HG03060 (cell line): ENCODE data around the gene TMEM108.

Experiments used
- ATAC-seq: cut with Tn5 transposase; IDR thresholded peaks from one replicate; pipeline ENCODE4 v1.9.1; 2021; ENCODE audit warnings: low read depth, moderate number of reproducible peaks; ENCODE audit not compliant: unreplicated experiment

Gene TMEM108

GRCh38 chr3:133209871-133210550 is 171.8 kb downstream of the TMEM108 start:
- ATAC-seq: no peak

DNA sequence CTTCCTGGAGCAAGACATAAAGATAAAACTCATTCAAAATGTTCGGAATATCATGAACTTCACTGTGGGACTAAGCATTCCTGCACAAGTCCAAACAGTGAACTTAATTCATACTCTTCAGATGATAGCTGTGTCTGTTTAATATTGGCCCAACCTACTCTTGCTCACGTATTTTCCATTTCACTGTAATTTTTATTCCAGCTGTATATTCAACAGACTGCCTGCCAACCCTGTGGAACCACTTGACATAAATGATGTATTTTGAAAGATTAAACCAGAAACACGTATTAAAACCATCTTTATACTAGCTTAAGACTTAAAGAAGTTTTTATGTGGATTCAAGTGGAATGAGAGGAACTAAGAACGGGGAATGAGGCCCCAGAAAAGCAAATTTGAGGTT is 172.5 kb downstream of the TMEM108 start:
- ATAC-seq: no peak

DNA sequence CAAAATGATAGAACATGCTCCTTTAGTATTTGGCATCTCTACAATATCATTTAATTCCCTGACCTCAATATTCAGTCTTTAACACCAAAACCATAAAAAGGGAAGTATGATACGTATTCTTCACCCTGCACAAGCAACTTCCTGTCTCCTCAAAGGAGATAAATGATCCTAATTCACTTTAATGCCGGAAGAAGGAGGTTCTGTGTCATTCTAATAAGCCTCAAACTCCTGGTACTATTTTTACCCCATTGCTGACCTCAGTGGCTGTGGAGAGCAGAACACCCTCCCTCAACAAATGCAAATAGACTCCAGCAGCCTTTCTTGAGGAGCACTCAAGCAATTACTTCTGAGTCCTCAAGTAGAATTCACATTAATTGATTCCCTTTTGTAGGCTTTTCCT is 173.3 kb downstream of the TMEM108 start:
- ATAC-seq: peak; percentile 94

- ATAC-seq: no peak
Observed at GRCh38 chr3:133211856-133212255, 173.7 kb downstream of the TMEM108 start.

- ATAC-seq: no peak
Observed at GRCh38 chr3:133213937-133214336, 175.7 kb downstream of the TMEM108 start.

GRCh38 chr3:133227813-133228212 is 189.6 kb downstream of the TMEM108 start:
- no peak for ATAC-seq

DNA sequence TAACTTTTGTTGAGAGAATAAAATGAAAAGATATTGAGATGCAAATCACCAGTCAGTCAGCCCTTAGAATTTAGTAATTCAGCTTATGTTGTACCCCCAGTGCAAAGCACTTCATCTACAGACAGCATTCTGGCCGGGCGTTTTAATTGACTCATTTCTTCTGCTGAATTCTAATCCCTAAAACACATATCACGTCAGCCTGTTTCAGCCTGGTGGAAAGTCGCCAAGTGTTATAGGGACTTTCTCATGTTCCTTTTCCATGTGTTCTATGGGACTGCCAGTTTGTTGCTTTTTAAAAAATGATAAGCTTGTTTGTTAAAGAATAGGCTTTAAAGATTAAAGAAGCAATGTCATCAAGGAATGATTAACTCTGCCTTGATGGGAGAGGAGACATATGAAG is 192.0 kb downstream of the TMEM108 start:
- no peak for ATAC-seq

- ATAC-seq: no peak
Observed at GRCh38 chr3:133236901-133237300, 198.7 kb downstream of the TMEM108 start.

DNA sequence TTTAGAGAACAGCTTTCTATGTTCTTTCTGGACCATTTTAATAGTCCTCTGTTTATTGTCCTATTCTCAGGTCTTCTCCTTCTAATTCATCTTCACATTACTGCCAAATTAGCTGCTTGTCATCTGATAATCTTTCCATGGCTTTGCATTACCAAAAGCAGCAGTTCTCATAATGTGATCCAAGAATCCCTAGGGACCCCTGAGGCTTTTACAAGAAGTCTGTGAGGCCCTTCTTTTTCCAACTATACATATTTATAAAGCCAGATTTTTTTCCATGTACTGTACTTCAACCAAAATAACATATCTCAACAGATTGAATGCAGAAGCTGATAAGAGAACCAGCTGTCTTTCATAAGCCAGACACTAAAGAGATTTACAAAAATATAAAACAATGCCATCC is 199.2 kb downstream of the TMEM108 start:
- no peak for ATAC-seq

DNA sequence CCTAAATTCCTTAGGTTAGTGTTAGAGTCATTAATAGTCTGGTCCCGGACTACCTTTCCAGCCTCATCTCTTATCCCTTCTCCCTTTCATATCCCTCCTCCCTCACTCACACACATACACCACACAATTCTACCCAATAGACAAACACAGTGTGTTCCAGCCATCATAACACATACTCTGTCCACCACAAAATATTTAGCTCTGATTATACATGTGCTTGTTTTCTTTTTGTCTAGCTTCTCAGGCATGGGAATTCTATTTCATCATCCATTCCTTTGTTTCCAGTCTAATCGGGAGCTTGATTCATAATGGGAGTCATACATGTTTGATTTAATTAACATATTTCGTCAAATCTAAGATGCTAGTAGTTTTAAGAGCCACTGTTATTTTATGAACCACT is 199.8 kb downstream of the TMEM108 start:
- no peak for ATAC-seq

GRCh38 chr3:133246119-133246518 is 207.9 kb downstream of the TMEM108 start:
- ATAC-seq: no peak

GRCh38 chr3:133246773-133247172 is 208.6 kb downstream of the TMEM108 start:
- ATAC-seq: no peak

- no peak for ATAC-seq
Observed at GRCh38 chr3:133248389-133248788, 210.2 kb downstream of the TMEM108 start.

- no peak for ATAC-seq
Observed at GRCh38 chr3:133249490-133249889, 211.3 kb downstream of the TMEM108 start.

DNA sequence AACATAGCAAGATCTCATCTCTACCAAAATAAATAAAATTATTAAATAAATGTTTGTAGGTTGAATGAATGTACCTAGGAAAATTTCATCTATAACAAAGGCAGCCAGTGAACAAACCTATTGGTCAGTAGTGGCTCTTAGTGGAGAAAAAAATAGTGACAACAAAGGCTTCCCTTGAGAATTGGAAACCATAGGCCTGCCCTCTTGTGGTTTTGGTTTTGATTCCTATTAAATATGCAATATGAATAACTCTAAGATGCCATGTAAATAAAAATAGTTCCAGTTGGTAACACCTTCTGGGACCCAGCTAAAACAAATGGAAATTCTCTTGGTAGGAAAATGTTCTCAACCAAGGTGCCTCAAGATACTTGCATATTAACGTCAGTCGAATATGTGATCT is 216.0 kb downstream of the TMEM108 start:
- ATAC-seq: no peak

GRCh38 chr3:133254716-133255115 is 216.5 kb downstream of the TMEM108 start:
- ATAC-seq: no peak

GRCh38 chr3:133256787-133257483 is 218.7 kb downstream of the TMEM108 start:
- ATAC-seq: peak; percentile 52

DNA sequence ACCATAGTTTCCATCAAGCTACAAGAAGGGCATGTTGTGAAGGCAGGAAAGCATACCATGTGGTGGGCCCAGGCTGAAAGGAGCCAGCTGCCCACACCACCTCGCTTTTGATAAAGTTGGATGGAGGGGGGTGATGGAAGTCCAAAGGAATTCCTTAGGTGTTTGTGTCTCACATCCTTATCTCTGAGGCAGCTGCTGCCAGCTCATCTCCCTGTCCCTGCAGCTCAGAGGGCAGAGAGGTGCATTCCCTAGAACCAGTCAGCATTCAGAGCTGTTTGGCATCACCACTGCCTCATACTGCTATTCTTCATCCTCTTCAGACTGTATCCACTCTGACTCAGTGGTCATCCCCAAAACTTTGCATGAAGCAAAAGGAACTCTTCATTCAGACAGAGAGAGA is 220.2 kb downstream of the TMEM108 start:
- ATAC-seq: no peak

DNA sequence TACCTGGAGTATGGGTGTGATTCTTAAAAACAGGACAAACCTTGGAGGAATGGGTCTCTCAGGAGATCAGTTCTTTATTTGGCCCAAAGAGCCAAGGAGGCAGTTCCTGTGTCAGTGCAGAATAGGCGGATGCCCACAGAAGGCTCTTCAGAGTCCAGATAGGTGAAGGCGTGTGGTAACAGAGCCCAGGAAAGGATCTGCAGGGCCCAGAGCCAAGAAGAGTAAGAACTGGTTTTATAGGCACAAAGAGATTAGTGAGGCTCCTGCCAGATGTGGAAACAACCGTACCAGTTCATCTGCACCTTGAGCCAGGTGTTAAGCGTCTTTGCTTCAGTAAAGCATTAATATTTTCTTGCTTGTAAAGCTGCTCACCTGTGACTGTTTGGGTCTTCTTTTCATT is 221.6 kb downstream of the TMEM108 start:
- ATAC-seq: no peak

GRCh38 chr3:133262333-133262732 is 224.1 kb downstream of the TMEM108 start:
- no peak for ATAC-seq

- ATAC-seq: no peak
Observed at GRCh38 chr3:133264920-133265319, 226.7 kb downstream of the TMEM108 start.

DNA sequence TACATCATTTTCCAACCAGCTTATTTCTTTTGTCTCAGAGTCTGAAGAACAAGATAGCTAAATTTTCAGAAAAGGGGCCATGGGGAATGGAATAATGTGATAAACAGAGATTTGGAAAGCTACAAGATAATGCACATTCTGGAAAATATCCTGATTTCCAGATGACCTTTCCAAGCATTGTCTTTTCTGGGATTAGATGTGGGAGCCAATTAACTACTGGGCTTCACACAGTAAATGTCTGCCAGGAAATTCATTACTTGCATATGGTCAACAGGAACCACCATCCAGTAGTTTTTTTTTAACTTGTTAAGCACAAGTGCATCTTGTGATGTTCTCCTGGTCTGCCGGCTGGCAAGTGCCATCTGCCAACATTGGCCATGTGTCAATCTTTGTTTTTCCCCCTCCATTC is 230.5 kb downstream of the TMEM108 start:
- no peak for ATAC-seq
